Chondrocyte (in vitro differentiated cells): Measurements from ENCODE around the gene HRH2. TPM values are rescaled to one million over a fixed set of nuclear protein-coding genes. Genes with fewer than 3 reads are reported as not detected.

Source experiments
- DNase-seq: peaks from one replicate; pipeline ENCODE4 v3.0.0; 2021; ENCODE audit warnings: mixed read lengths, low spot score
- H3K27ac Mint-ChIP-seq: one replicate; pipeline ENCODE4 v1.8.0; 2021; ENCODE audit warnings: mild to moderate bottlenecking, moderate library complexity, mixed read lengths; ENCODE audit not compliant: unreplicated experiment
- H3K27me3 Mint-ChIP-seq: 2 replicates; pipeline ENCODE4 v1.8.0; 2021; ENCODE audit warnings: low read depth, mixed read lengths
- H3K36me3 Mint-ChIP-seq: 2 replicates; pipeline ENCODE4 v1.8.0; 2021; ENCODE audit warnings: low read depth, mixed read lengths
- H3K4me1 Mint-ChIP-seq: 2 replicates; pipeline ENCODE4 v1.8.0; 2021; ENCODE audit warnings: low read depth, mild to moderate bottlenecking, mixed read lengths
- H3K4me3 Mint-ChIP-seq: one replicate; pipeline ENCODE4 v1.8.0; 2021; ENCODE audit warnings: mild to moderate bottlenecking, moderate library complexity, mixed read lengths; ENCODE audit not compliant: unreplicated experiment
- H3K9me3 Mint-ChIP-seq: 2 replicates; pipeline ENCODE4 v1.8.0; 2021; ENCODE audit warnings: low read depth, mixed read lengths
- total RNA-seq: library from RNA; stranded (reverse); gene quantifications from 3 replicates; pipeline ENCODE4 v1.2.1, GENCODE V29; 2021
- TF ChIP-seq, protein P1 (sequence below): fragments of 200-600 bp; sonication (generic); IDR thresholded peaks from 2 replicates; pipeline ENCODE4 v1.5.0; 2021; ENCODE audit warnings: antibody characterized with exemption, mild to moderate bottlenecking, moderate library complexity

Gene HRH2
- total RNA-seq, 1 donor from 2014 or later = 0.30 TPM

DNA sequence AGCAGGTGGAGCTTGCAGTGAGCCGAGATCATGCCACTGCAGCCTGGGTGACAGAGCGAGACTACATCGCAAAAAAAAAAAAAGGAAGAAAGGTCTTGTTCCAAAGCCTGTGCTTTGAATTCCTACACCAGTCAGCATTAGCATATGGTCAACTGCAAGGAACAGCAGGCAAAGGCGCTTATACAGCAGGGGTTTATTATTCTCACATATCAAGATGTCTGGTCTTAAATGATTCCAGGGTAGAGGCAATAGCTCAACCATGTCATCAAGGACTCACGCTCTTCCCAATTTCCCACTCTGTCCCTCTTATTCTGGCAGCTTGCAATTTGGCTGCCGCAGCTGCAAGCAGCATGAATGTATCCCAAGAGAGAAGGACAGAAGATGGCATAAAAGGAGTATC is 28.6 kb upstream of the HRH2 start:
- Mint-ChIP-seq H3K4me3 (no peak overlapping the region), H3K4me1 (no peaks in the 10 kb centered on the region), H3K36me3 (peaks cover 2% of the 10 kb centered on the region), H3K9me3 (peaks cover 16% of the 10 kb centered on the region), H3K27ac (no peak overlapping the region), H3K27me3 (peaks cover 2% of the 10 kb centered on the region)
- TF ChIP-seq, protein P1, sequence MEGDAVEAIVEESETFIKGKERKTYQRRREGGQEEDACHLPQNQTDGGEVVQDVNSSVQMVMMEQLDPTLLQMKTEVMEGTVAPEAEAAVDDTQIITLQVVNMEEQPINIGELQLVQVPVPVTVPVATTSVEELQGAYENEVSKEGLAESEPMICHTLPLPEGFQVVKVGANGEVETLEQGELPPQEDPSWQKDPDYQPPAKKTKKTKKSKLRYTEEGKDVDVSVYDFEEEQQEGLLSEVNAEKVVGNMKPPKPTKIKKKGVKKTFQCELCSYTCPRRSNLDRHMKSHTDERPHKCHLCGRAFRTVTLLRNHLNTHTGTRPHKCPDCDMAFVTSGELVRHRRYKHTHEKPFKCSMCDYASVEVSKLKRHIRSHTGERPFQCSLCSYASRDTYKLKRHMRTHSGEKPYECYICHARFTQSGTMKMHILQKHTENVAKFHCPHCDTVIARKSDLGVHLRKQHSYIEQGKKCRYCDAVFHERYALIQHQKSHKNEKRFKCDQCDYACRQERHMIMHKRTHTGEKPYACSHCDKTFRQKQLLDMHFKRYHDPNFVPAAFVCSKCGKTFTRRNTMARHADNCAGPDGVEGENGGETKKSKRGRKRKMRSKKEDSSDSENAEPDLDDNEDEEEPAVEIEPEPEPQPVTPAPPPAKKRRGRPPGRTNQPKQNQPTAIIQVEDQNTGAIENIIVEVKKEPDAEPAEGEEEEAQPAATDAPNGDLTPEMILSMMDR = no peak
- no peak for DNase-seq

DNA sequence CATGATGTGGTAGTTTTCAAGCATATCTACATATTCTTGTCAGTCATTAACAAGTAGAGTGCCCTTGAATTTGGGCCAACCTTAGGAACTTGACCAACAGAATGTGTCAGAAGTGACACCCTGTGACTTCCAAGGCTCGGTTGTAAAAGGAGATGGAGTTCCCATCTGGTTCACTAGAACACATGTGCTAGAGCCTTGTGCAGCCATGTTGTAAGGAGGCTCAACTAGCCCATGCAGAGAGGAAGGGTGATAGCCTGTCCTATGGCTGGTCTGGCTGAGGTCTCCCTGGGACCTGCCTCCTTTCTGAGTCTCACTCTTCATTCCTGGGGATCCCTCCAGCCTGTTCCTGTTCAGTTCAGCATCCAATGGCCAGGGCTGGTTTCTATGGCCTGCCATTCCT is 28.1 kb upstream of the HRH2 start:
- Mint-ChIP-seq H3K27me3 (peaks cover 2% of the 10 kb centered on the region), H3K9me3 (peaks cover 16% of the 10 kb centered on the region), H3K4me3 (no peak overlapping the region), H3K4me1 (no peaks in the 10 kb centered on the region), H3K36me3 (peaks cover 2% of the 10 kb centered on the region), H3K27ac (no peak overlapping the region)
- DNase-seq = no peak
- TF ChIP-seq, protein P1 = no peak

DNA sequence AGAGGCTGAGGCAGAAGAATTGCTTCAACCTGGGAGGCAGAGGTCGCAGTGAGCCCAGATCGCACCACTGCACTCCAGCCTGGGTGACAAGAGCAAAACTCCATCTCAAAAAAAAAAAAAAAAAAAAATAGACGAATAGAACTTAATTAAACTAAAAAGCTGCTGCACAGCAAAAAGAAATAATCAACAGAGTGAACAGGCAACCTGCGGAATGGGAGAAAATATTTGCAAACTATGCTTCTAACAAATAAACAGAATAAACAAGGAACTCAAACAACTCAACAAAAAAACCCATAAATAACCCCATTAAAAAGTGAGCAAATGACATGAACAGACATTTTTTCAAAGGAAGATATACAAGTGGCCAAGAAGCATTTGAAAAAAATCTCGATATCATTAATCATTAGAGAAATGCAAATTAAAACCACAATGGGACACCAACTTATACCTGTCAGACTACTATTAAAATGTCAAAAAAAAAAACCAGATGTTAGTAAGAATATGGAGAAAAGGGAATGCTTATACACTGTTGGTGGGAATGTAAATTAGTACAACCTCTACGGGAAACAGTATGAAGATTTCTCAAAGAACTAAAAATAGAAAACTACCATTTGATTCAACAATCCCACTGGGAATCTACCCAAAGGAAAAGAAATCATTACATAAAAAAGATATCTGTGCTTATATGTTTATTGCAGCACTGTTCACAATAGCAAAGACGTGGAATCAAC is 21.9 kb upstream of the HRH2 start:
- H3K27ac Mint-ChIP-seq = no peak overlapping the region
- H3K4me1 Mint-ChIP-seq = no peaks in the 10 kb centered on the region
- no peak overlapping the region for H3K4me3 Mint-ChIP-seq
- H3K9me3 Mint-ChIP-seq = no peaks in the 10 kb centered on the region
- H3K36me3 Mint-ChIP-seq = no peaks in the 10 kb centered on the region
- H3K27me3 Mint-ChIP-seq = peaks cover 2% of the 10 kb centered on the region
- DNase-seq = no peak
- TF ChIP-seq, protein P1 = no peak

DNA sequence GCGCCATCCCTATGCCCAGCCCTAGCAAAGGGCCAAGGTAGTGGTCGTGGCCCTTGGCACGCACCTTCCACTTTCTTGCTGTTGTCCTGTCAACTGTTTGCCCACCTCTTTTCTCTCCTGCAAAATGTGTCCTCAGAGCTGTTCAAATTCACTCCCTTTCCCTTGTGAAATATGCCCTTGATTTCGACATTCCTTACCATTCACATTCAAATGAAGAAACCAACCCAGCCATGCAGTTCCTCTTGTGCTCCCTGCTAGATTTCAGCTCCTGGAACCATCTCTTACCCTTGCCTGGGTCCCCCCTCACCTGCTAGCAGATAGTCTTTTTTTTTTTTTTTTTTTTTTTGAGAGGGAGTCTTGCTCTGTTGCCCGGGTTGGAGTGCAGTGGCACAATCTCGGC is 19.6 kb upstream of the HRH2 start:
- H3K4me1 Mint-ChIP-seq = no peaks in the 10 kb centered on the region
- H3K27me3 Mint-ChIP-seq = peaks cover 2% of the 10 kb centered on the region
- no peak for DNase-seq
- no peak overlapping the region for H3K27ac Mint-ChIP-seq
- no peaks in the 10 kb centered on the region for H3K36me3 Mint-ChIP-seq
- H3K4me3 Mint-ChIP-seq = no peak overlapping the region
- H3K9me3 Mint-ChIP-seq = no peaks in the 10 kb centered on the region
- TF ChIP-seq, protein P1 = no peak

DNA sequence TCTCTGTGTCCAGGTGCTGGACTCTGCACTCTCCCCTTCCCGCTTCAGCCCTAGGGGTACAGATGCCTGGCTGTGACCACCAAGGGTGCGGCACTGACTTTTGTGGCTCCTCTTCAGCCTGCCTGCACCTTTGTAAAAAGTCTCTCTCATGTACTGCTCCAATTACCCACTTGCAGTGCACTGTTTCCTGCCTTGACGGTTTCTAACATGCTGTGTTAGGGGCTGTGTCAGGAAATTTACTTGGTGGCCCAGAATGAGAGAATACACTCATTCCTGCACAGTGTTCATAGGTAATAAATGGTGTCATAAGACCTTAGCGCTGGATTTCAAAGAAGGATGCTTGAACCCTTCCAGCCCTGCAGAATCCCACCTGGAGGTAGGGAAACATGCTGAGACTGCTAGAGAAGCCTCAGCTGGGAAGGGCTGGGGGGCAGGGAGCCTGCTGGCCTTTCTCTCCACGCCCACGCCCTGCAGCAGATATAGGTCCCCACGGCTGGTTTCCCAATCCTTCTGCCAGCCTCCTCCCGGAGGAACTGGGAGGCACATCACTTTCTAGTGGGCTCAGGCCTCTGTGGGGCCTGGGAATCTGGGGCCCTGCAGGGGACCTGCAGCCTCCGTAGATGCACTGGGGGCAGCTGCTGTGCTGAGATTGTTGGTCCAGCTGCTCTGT is 17.6 kb upstream of the HRH2 start:
- H3K9me3 Mint-ChIP-seq = no peaks in the 10 kb centered on the region
- H3K4me1 Mint-ChIP-seq = no peaks in the 10 kb centered on the region
- no peaks in the 10 kb centered on the region for H3K36me3 Mint-ChIP-seq
- TF ChIP-seq, protein P1 = no peak
- H3K4me3 Mint-ChIP-seq = no peak overlapping the region
- no peak for DNase-seq
- no peak overlapping the region for H3K27ac Mint-ChIP-seq
- H3K27me3 Mint-ChIP-seq = peaks cover 2% of the 10 kb centered on the region
